ENCODE results near the gene KRT82.

GRCh38 chr12:52426034-52426433, 19.9 kb upstream of the KRT82 start:
- TF ChIP-seq CTCF (IDR thresholded peaks at IDR 0.05; ENCODE audit: poor library complexity) (no peak), EZH2phosphoT487 (IDR thresholded peaks at IDR 0.05; ENCODE audit: low read depth, severe bottlenecking, unreplicated experiment) (no peak), EZH2 (IDR thresholded peaks at IDR 0.05; ENCODE audit: borderline replicate concordance) (no peak)

All from hepatocyte (in vitro differentiated cells).